Activated naive CD4-positive, alpha-beta T cell treated with anti-CD3 and anti-CD28 coated beads, Interleukin-2, amount 50 U/mL, for 16 hours (primary cell): ENCODE results near the gene MEN1.

ENCODE experiments used
- DNase-seq: peaks from one replicate; pipeline ENCODE4 v3.0.0-alpha.2; 2020

The MEN1 gene

GRCh38 chr11:64800303-64801157 lies 9.8 kb downstream of the MEN1 start:
- no peak for DNase-seq

- DNase-seq = no peak
These were observed 10.6 kb downstream of the MEN1 start for GRCh38 chr11:64799623-64800302.

- DNase-seq = no peak
These were observed 11.1 kb downstream of the MEN1 start for GRCh38 chr11:64799256-64799622.

GRCh38 chr11:64796757-64797541 lies 13.4 kb downstream of the MEN1 start:
- DNase-seq = no peak

- DNase-seq = no peak
These were observed 14.1 kb downstream of the MEN1 start for GRCh38 chr11:64796047-64796756.

- no peak for DNase-seq
These were observed 15.8 kb downstream of the MEN1 start for GRCh38 chr11:64794526-64794925.

GRCh38 chr11:64793271-64794160 lies 16.8 kb downstream of the MEN1 start:
- DNase-seq = no peak

GRCh38 chr11:64792482-64792881 lies 17.9 kb downstream of the MEN1 start:
- DNase-seq = no peak

- DNase-seq = no peak
These were observed 18.5 kb downstream of the MEN1 start for GRCh38 chr11:64791781-64792291.

GRCh38 chr11:64790205-64791095 lies 19.9 kb downstream of the MEN1 start:
- DNase-seq = no peak

- no peak for DNase-seq
These were observed 20.8 kb downstream of the MEN1 start for GRCh38 chr11:64789331-64790204.

- DNase-seq = no peak
These were observed 21.8 kb downstream of the MEN1 start for GRCh38 chr11:64788321-64789215.

GRCh38 chr11:64787526-64788320 lies 22.6 kb downstream of the MEN1 start:
- peak; percentile 64 for DNase-seq

GRCh38 chr11:64786308-64786707 lies 24.0 kb downstream of the MEN1 start:
- DNase-seq = no peak

- DNase-seq = no peak
These were observed 25.4 kb downstream of the MEN1 start for GRCh38 chr11:64784813-64785581.

- peak; percentile 99 for DNase-seq
These were observed 31.7 kb downstream of the MEN1 start, which contains the start of gene SF1 for GRCh38 chr11:64778473-64779298. SF1 (minus strand) TSS chr11:64778542; CDS start chr11:64778392, 150 bp downstream.
